ENCODE results near the gene FAM234A.
"Not testable (repeated sequence)": the region's sequence is repeated elsewhere in the genome, so short reads cannot be mapped to it uniquely, and the experiment has no call there.

The FAM234A gene

GRCh38 chr16:234468-235305 lies at the start of gene FAM234A:
TSS of gene FAM234A (plus strand) at chr16:234821. CDS start at chr16:254414, 19,593 bp downstream.
- peak; percentile 94 for DNase-seq

- DNase-seq: no peak
Measured at GRCh38 chr16:185213-185612, 49.4 kb upstream of the FAM234A start.

- DNase-seq: no peak
Measured at GRCh38 chr16:185691-186090, 48.9 kb upstream of the FAM234A start.

GRCh38 chr16:187330-187729 lies 47.3 kb upstream of the FAM234A start:
- DNase-seq: no peak

GRCh38 chr16:188674-189073 lies 45.9 kb upstream of the FAM234A start:
- no peak for DNase-seq

- no peak for DNase-seq
Measured at GRCh38 chr16:189604-190186, 44.9 kb upstream of the FAM234A start.

GRCh38 chr16:191831-192230 lies 42.8 kb upstream of the FAM234A start:
- no peak for DNase-seq

GRCh38 chr16:192686-193085 lies 41.9 kb upstream of the FAM234A start:
- DNase-seq: no peak

GRCh38 chr16:193441-193840 lies 41.2 kb upstream of the FAM234A start:
- no peak for DNase-seq

GRCh38 chr16:194516-194915 lies 40.1 kb upstream of the FAM234A start:
- DNase-seq: no peak

GRCh38 chr16:200388-200787 lies 34.2 kb upstream of the FAM234A start:
- no peak for DNase-seq

GRCh38 chr16:203246-203645 lies 31.4 kb upstream of the FAM234A start:
- DNase-seq: no peak

- DNase-seq: not testable (repeated sequence)
Measured at GRCh38 chr16:204046-204445, 30.6 kb upstream of the FAM234A start.

GRCh38 chr16:209359-209758 lies 25.3 kb upstream of the FAM234A start:
- not testable (repeated sequence) for DNase-seq

GRCh38 chr16:211631-212180 lies 22.9 kb upstream of the FAM234A start:
- DNase-seq: not testable (repeated sequence)

- DNase-seq: no peak
Measured at GRCh38 chr16:212999-213398, 21.6 kb upstream of the FAM234A start.

GRCh38 chr16:220021-220420 lies 14.6 kb upstream of the FAM234A start:
- no peak for DNase-seq

- DNase-seq: no peak
Measured at GRCh38 chr16:228151-228851, 6.3 kb upstream of the FAM234A start.

- peak; percentile 94 for DNase-seq
Measured at GRCh38 chr16:228852-229730, 5.5 kb upstream of the FAM234A start, which contains the start of gene LUC7L. TSS of gene LUC7L (minus strand) at chr16:229449. CDS start at chr16:229339, 110 bp downstream.

- no peak for DNase-seq
Measured at GRCh38 chr16:229731-230281, 4.8 kb upstream of the FAM234A start.

GRCh38 chr16:230351-230750 lies 4.3 kb upstream of the FAM234A start:
- DNase-seq: not testable (repeated sequence)

- no peak for DNase-seq
Measured at GRCh38 chr16:230949-231348, 3.7 kb upstream of the FAM234A start.

Data from right forelimb (tissue), 1 donor.